Neutrophil (primary cell): ENCODE data around the gene ZIC5.

Experiments
- H3K27ac ChIP-seq: fragments of 200-600 bp; sonication (generic); 2 replicates; pipeline ENCODE4 v1.5.1; 2016; ENCODE audit warnings: mild to moderate bottlenecking, moderate library complexity
- H3K27me3 ChIP-seq: fragments of 200-600 bp; sonication (generic); 2 replicates; pipeline ENCODE4 v1.6.0; 2016; ENCODE audit warnings: mild to moderate bottlenecking
- H3K36me3 ChIP-seq: fragments of 200-600 bp; sonication (generic); 2 replicates; pipeline ENCODE4 v1.5.1; 2017
- H3K4me1 ChIP-seq, 2 experiments: fragments of 200-600 bp in 1 of 2; sonication (generic) in 1 of 2; 1 replicate in 1 of 2; 2 replicates in 1 of 2; pipeline versions ENCODE4 v1.5.1 to v1.6.1; 2013 to 2016; ENCODE audit warnings: low read depth in 1 of 2, low read length in 1 of 2, mild to moderate bottlenecking in 1 of 2, moderate library complexity in 1 of 2; ENCODE audit not compliant: control insufficient read depth in 1 of 2, insufficient read depth in 1 of 2
- H3K4me3 ChIP-seq, 2 experiments: fragments of 200-600 bp in 1 of 2; sonication (generic) in 1 of 2; 1 replicate in 1 of 2; 2 replicates in 1 of 2; pipeline ENCODE4 v1.5.1; 2013 to 2016; ENCODE audit warnings: low read depth in 1 of 2, low read length in 1 of 2, mild to moderate bottlenecking in 1 of 2, moderate library complexity in 1 of 2
- H3K9me3 ChIP-seq: fragments of 200-600 bp; sonication (generic); 2 replicates; pipeline ENCODE4 v1.5.1; 2016
- CTCF ChIP-seq: fragments of 200-600 bp; sonication (generic); IDR thresholded peaks from 2 replicates; pipeline ENCODE4 v1.5.1; 2016; ENCODE audit warnings: antibody characterized with exemption

ZIC5 gene

GRCh38 chr13:99978799-99979452 is 7.4 kb upstream of the ZIC5 start:
- peaks cover 14% of the 10 kb centered on the region for H3K9me3 ChIP-seq
- H3K4me3 ChIP-seq, result no peak overlapping the region
- peaks cover 24 to 61% of the 10 kb centered on the region in 2 experiments for H3K4me1 ChIP-seq
- no peaks in the 10 kb centered on the region for H3K36me3 ChIP-seq
- TF ChIP-seq CTCF, result no peak
- H3K27ac ChIP-seq, result no peak overlapping the region
- peaks cover 100% of the 10 kb centered on the region for H3K27me3 ChIP-seq

- Histone ChIP-seq H3K27ac (no peak overlapping the region), H3K36me3 (no peaks in the 10 kb centered on the region), H3K4me3 (peak overlapping the region in 1 of 2 experiments; percentile 17), H3K9me3 (peaks cover 14% of the 10 kb centered on the region), H3K27me3 (peaks cover 100% of the 10 kb centered on the region), H3K4me1 (peaks cover 24 to 61% of the 10 kb centered on the region in 2 experiments)
- no peak for TF ChIP-seq CTCF
Observed at GRCh38 chr13:99977912-99978798, 6.6 kb upstream of the ZIC5 start.

- H3K27me3 ChIP-seq, result peaks cover 100% of the 10 kb centered on the region
- no peak overlapping the region for H3K4me3 ChIP-seq
- peaks cover 14% of the 10 kb centered on the region for H3K9me3 ChIP-seq
- H3K36me3 ChIP-seq, result no peaks in the 10 kb centered on the region
- no peak for TF ChIP-seq CTCF
- H3K27ac ChIP-seq, result no peak overlapping the region
- H3K4me1 ChIP-seq, result peaks cover 24 to 55% of the 10 kb centered on the region in 2 experiments
Observed at GRCh38 chr13:99977334-99977911, 5.9 kb upstream of the ZIC5 start.

GRCh38 chr13:99976575-99976974 is 5.0 kb upstream of the ZIC5 start:
- no peak overlapping the region for H3K4me3 ChIP-seq

More at GRCh38 chr13:99976575-99976974, 5.0 kb upstream of the ZIC5 start:
- H3K27me3 ChIP-seq, result peaks cover 100% of the 10 kb centered on the region
- peaks cover 14% of the 10 kb centered on the region for H3K9me3 ChIP-seq
- H3K36me3 ChIP-seq, result no peaks in the 10 kb centered on the region
- peaks cover 24 to 46% of the 10 kb centered on the region in 2 experiments for H3K4me1 ChIP-seq
- TF ChIP-seq CTCF, result no peak
- H3K27ac ChIP-seq, result no peak overlapping the region
